BLaER1 treated with 17β-estradiol and CSF1 and Interleukin-3, amounts not matched to agents 10 nM and 100 nM (cell line): ENCODE data around the gene HEG1.

Experiments
- H3K27ac ChIP-seq, 11 experiments: shearing (Covaris generic); formaldehyde crosslinking; 2 replicates each; pipeline ENCODE4 v1.8.1; 2022
- H3K27me3 ChIP-seq, 11 experiments: shearing (Covaris generic); formaldehyde crosslinking; 2 replicates each; pipeline ENCODE4 v1.8.1; 2022
- H3K36me3 ChIP-seq, 11 experiments: shearing (Covaris generic); formaldehyde crosslinking; 2 replicates each; pipeline ENCODE4 v1.8.1; 2022
- H3K4me1 ChIP-seq, 10 experiments: shearing (Covaris generic); formaldehyde crosslinking; 2 replicates each; pipeline ENCODE4 v1.8.1; 2022
- H3K4me2 ChIP-seq, 11 experiments: shearing (Covaris generic); formaldehyde crosslinking; 2 replicates each; pipeline ENCODE4 v1.8.1; 2022
- H3K4me3 ChIP-seq, 10 experiments: shearing (Covaris generic); formaldehyde crosslinking; 2 replicates each; pipeline ENCODE4 v1.8.1; 2022
- H3K9ac ChIP-seq, 11 experiments: shearing (Covaris generic); formaldehyde crosslinking; 2 replicates each; pipeline ENCODE4 v1.8.1; 2022
- H3K9me3 ChIP-seq, 11 experiments: shearing (Covaris generic); formaldehyde crosslinking; replicated peaks in 1 of 11; 2 replicates each; pipeline ENCODE4 v1.8.1; 2022
- H4K20me1 ChIP-seq, 11 experiments: shearing (Covaris generic); formaldehyde crosslinking; 2 replicates each; pipeline ENCODE4 v1.8.1; 2022
- Cebpa-rat ChIP-seq, 11 experiments: shearing (Covaris generic); IDR thresholded peaks; 2 replicates each; pipeline ENCODE4 v1.8.1; 2022

Gene HEG1

GRCh38 chr3:124986192-124987143, 69.3 kb downstream of the HEG1 start:
- H3K4me3 ChIP-seq, result no peak overlapping the region; a peak in 1 of 20 replicates
- H3K27ac ChIP-seq, result peak overlapping the region in 8 of 11 experiments; percentile 12 to 83 (median 71); a peak in 12 of 22 replicates
- H3K4me2 ChIP-seq, result peak overlapping the region in 6 of 11 experiments; percentile 67 to 93 (median 86); a peak in 12 of 22 replicates
- H3K9ac ChIP-seq, result peak overlapping the region in 4 of 11 experiments; percentile 34 to 59 (median 52); a peak in 7 of 22 replicates
- no peaks in the 10 kb centered on the region for H4K20me1 ChIP-seq
- H3K27me3 ChIP-seq, result no peaks in the 10 kb centered on the region
- no peaks in the 10 kb centered on the region for H3K9me3 ChIP-seq
- peaks cover 14 to 49% (median 42%) of the 10 kb centered on the region in 10 experiments for H3K4me1 ChIP-seq
- H3K36me3 ChIP-seq, result peaks cover 0 to 22% (median 15%) of the 10 kb centered on the region in 11 experiments; a peak in 12 of 22 replicates
- TF ChIP-seq Cebpa-rat (IDR thresholded peaks at IDR 0.05), result no peak

- H3K4me3 ChIP-seq, result no peak overlapping the region; a peak in 1 of 20 replicates
- peak overlapping the region in 5 of 11 experiments; percentile 34 to 59 (median 52); a peak in 7 of 22 replicates for H3K9ac ChIP-seq
- no peaks in the 10 kb centered on the region for H3K9me3 ChIP-seq
- no peaks in the 10 kb centered on the region for H4K20me1 ChIP-seq
- peak overlapping the region in 7 of 11 experiments; percentile 50 to 93 (median 84); a peak in 14 of 22 replicates for H3K4me2 ChIP-seq
- peak overlapping the region in 8 of 11 experiments; percentile 12 to 83 (median 71); a peak in 14 of 22 replicates for H3K27ac ChIP-seq
- H3K4me1 ChIP-seq, result peaks cover 14 to 51% (median 44%) of the 10 kb centered on the region in 10 experiments
- H3K36me3 ChIP-seq, result peaks cover 0 to 20% (median 10%) of the 10 kb centered on the region in 11 experiments; a peak in 11 of 22 replicates
- no peaks in the 10 kb centered on the region for H3K27me3 ChIP-seq
- no peak for TF ChIP-seq Cebpa-rat (IDR thresholded peaks at IDR 0.05)
Observed at GRCh38 chr3:124985349-124985748, 70.4 kb downstream of the HEG1 start.

- no peak for TF ChIP-seq Cebpa-rat (IDR thresholded peaks at IDR 0.05)
- H3K9me3 ChIP-seq, result no peaks in the 10 kb centered on the region
- no peaks in the 10 kb centered on the region for H3K27me3 ChIP-seq
- H3K27ac ChIP-seq, result peak overlapping the region in 8 of 11 experiments; percentile 15 to 83 (median 71); a peak in 13 of 22 replicates
- H4K20me1 ChIP-seq, result no peaks in the 10 kb centered on the region
- H3K36me3 ChIP-seq, result peaks cover 0 to 14% (median 4%) of the 10 kb centered on the region in 11 experiments; a peak in 7 of 22 replicates
- H3K9ac ChIP-seq, result peak overlapping the region in 3 of 11 experiments; percentile 47 to 59 (median 52); a peak in 3 of 22 replicates
- H3K4me2 ChIP-seq, result peak overlapping the region in 7 of 11 experiments; percentile 50 to 93 (median 84); a peak in 14 of 22 replicates
- no peak overlapping the region for H3K4me3 ChIP-seq
- H3K4me1 ChIP-seq, result peaks cover 14 to 51% (median 44%) of the 10 kb centered on the region in 10 experiments
Observed at GRCh38 chr3:124984754-124985153, 71.0 kb downstream of the HEG1 start.

GRCh38 chr3:124982855-124983254, 72.9 kb downstream of the HEG1 start:
- no peaks in the 10 kb centered on the region for H3K27me3 ChIP-seq
- H3K27ac ChIP-seq, result peak overlapping the region in 8 of 11 experiments; percentile 0 to 83 (median 49); a peak in 13 of 22 replicates
- peaks cover 0 to 11% (median 0%) of the 10 kb centered on the region in 11 experiments; a peak in 5 of 22 replicates for H3K36me3 ChIP-seq
- no peaks in the 10 kb centered on the region for H3K9me3 ChIP-seq
- H3K4me3 ChIP-seq, result no peak overlapping the region
- H4K20me1 ChIP-seq, result no peaks in the 10 kb centered on the region
- no peak overlapping the region for H3K9ac ChIP-seq
- TF ChIP-seq Cebpa-rat (IDR thresholded peaks at IDR 0.05), result no peak
- H3K4me1 ChIP-seq, result peaks cover 14 to 51% (median 44%) of the 10 kb centered on the region in 10 experiments
- H3K4me2 ChIP-seq, result peak overlapping the region; percentile 67 to 93 (median 79)

GRCh38 chr3:124981472-124981871, 74.3 kb downstream of the HEG1 start:
- H3K4me1 ChIP-seq, result peaks cover 14 to 49% (median 42%) of the 10 kb centered on the region in 10 experiments
- H3K27me3 ChIP-seq, result no peaks in the 10 kb centered on the region
- H3K36me3 ChIP-seq, result peaks cover 0 to 25% (median 11%) of the 10 kb centered on the region in 11 experiments; a peak in 10 of 22 replicates
- no peaks in the 10 kb centered on the region for H4K20me1 ChIP-seq
- peak overlapping the region in 1 of 11 experiments; percentile 7; a peak in 1 of 22 replicates for H3K4me2 ChIP-seq
- H3K27ac ChIP-seq, result no peak overlapping the region
- H3K9me3 ChIP-seq, result peaks cover 0 to 7% (median 0%) of the 10 kb centered on the region in 11 experiments; a peak in 2 of 22 replicates
- no peak for TF ChIP-seq Cebpa-rat (IDR thresholded peaks at IDR 0.05)
- no peak overlapping the region for H3K9ac ChIP-seq
- H3K4me3 ChIP-seq, result no peak overlapping the region

GRCh38 chr3:124978627-124979026, 77.2 kb downstream of the HEG1 start:
- Histone ChIP-seq H3K4me1 (peaks cover 13 to 21% (median 15%) of the 10 kb centered on the region in 10 experiments), H3K27me3 (no peaks in the 10 kb centered on the region), H3K36me3 (peaks cover 0 to 29% (median 12%) of the 10 kb centered on the region in 11 experiments; a peak in 11 of 22 replicates), H3K4me3 (no peak overlapping the region), H3K9me3 (peaks cover 0 to 9% (median 0%) of the 10 kb centered on the region in 11 experiments; a peak in 2 of 22 replicates), H3K27ac (no peak overlapping the region), H4K20me1 (no peaks in the 10 kb centered on the region), H3K9ac (no peak overlapping the region), H3K4me2 (no peak overlapping the region)
- TF ChIP-seq Cebpa-rat (IDR thresholded peaks at IDR 0.05), result no peak

- no peaks in the 10 kb centered on the region for H4K20me1 ChIP-seq
- no peak overlapping the region for H3K27ac ChIP-seq
- no peak overlapping the region for H3K4me3 ChIP-seq
- H3K9ac ChIP-seq, result no peak overlapping the region
- H3K4me1 ChIP-seq, result peaks cover 0 to 4% (median 0%) of the 10 kb centered on the region in 10 experiments; a peak in 3 of 20 replicates
- peaks cover 4 to 38% (median 11%) of the 10 kb centered on the region in 11 experiments; a peak in 12 of 22 replicates for H3K36me3 ChIP-seq
- no peak overlapping the region for H3K4me2 ChIP-seq
- no peaks in the 10 kb centered on the region for H3K27me3 ChIP-seq
- TF ChIP-seq Cebpa-rat (IDR thresholded peaks at IDR 0.05), result no peak
- peaks cover 0 to 9% (median 0%) of the 10 kb centered on the region in 11 experiments; a peak in 2 of 22 replicates for H3K9me3 ChIP-seq
Observed at GRCh38 chr3:124976383-124976782, 79.4 kb downstream of the HEG1 start.

- no peak overlapping the region for H3K27ac ChIP-seq
- H3K9me3 ChIP-seq, result peaks cover 0 to 9% (median 0%) of the 10 kb centered on the region in 11 experiments; a peak in 2 of 22 replicates
- H3K4me3 ChIP-seq, result no peak overlapping the region
- no peak overlapping the region for H3K4me2 ChIP-seq
- TF ChIP-seq Cebpa-rat (IDR thresholded peaks at IDR 0.05), result no peak
- peaks cover 10 to 49% (median 18%) of the 10 kb centered on the region in 11 experiments; a peak in 14 of 22 replicates for H3K36me3 ChIP-seq
- H3K4me1 ChIP-seq, result peaks cover 8 to 10% (median 9%) of the 10 kb centered on the region in 10 experiments
- no peak overlapping the region for H3K9ac ChIP-seq
- H3K27me3 ChIP-seq, result no peaks in the 10 kb centered on the region
- no peaks in the 10 kb centered on the region for H4K20me1 ChIP-seq
Observed at GRCh38 chr3:124974691-124975090, 81.1 kb downstream of the HEG1 start.
